NCI-H2029 (cell line): ENCODE results near the gene MAP4K5.
"Not testable (repeated sequence)": the region's sequence is repeated elsewhere in the genome, so short reads cannot be mapped to it uniquely, and the experiment has no call there.

ENCODE experiments used
- DNase-seq: peaks from one replicate; lab custom pipeline; 2025; lab: John Stamatoyannopoulos, UW

MAP4K5 gene

DNA sequence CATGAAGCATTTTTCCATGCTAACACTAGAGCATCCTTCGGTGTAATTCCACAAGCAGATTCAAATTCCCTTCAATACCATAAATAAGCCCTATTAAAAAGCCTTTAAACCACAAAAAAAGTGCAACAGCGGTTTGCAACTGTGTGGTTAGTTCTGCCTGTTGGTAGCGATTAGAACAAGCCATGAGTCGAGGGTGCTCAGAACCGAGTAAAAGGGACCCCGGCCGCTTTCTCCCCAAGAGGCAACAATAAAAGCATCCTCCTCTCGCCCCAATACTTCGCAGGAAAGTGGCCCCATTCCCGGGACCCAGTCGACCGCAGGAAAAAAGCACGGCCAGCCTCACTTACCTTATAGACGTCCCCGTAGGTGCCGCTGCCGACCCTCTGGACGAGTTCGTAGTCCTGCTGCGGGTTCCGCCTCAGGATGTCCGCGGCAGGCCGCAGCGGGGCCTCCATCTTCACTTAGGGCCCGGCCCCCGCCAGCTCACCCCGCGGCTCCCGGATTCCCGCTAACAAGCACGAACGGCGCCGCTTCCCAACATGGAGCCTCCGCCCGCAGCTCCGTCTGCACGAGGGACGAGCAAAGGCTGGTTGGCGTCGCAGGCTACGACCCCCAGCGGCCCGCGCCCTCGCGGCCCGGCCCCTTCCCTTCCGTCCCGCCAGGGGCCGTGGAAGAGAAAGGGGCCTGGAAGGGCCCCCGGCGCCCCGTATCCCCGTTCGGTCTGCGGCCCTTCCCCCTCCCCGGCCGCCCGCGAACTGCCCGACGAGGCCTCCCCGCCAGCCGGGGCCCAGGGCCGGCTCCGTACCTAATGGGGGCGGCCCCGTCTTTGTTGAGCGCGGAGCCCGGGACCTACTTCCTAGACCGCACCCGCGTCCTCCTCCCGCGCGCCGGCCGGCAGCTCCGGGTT, 521 bp downstream of the MAP4K5 start:
- peak; percentile 52 for DNase-seq

DNA sequence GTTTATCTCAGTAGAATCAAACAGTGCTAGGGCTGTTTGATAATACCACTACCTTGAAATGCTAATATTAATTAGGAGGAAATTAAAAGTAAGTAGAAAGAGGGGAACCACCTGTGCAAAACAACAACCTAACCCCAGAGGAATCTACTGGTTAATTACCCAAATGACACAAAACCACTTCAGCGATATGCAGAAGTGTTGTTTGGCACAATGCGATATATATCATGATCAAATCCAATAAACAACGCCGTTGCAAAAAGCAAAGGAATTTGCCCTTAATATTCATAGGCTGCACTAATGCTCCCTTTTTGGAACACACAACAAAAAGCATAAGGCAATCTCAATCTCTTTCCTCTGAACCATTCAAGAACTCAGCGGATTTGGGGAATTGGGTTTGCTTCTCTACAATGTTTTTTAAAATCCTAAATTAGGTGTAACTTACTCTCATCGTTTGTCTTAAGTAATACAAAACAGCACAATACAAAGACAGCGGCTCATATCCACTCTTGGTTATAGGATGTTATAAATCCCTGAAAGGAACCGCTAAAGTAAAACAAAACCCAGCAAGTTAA, 1.5 kb downstream of the MAP4K5 start:
- DNase-seq = no peak

DNA sequence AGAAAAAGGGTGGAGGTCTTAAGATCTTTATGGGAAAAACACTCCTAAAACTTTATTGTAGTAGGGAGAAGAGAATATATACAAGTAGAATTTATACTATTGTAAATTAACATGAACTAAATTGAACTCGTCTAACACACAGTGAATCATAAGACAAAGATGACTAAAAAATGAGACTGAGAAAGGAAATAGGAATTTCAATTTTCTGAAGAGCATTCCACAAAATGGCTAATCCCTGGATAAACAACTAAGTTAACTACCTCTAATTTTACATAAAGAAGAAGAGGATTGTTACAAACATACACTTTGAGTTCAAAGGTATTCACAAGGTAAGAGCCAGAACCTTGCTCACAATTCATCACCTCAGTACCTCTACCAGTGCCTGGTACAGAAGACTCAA, 2.0 kb downstream of the MAP4K5 start:
- no peak for DNase-seq

DNA sequence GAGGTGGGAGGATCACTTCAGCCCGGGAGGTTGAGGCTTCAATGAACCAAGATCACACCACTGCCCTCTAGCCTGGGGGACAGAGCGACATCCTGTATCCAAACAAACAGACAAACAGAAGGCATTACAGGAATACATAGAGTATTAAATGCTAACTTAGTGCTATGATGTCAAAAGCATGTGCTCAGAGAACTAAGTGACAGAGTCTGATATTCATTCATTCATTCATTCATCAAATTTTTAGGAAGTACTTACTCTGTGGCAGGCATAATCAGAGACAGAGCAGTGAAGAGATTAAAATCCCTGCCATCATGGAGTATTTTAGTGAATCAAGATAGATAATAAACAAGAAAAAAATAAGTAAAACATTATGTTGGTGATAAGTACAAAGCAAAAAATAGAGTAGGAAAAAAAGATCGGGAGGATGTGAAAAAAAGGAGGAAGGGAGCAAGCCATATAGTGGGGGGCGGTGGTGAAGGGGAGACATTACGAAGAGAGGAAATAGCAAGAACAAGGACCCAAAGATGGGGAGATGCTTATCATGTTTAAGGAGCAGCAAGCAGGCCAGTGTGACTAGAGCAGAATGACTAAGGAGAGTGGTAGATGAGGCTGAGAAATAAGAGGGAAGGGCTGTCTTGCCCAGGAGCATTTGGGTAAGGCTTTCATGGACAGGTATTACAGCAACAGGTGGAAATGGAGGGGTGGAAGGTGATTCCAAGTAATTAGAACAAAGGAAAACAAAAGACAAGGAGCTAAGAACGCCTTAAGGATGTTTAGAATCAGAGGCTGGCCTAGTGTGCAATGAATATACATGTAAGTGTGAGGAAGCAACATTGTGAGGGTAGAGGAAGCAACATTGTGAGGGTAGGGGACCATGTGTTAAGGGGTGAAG, 2.8 kb downstream of the MAP4K5 start:
- DNase-seq = no peak

DNA sequence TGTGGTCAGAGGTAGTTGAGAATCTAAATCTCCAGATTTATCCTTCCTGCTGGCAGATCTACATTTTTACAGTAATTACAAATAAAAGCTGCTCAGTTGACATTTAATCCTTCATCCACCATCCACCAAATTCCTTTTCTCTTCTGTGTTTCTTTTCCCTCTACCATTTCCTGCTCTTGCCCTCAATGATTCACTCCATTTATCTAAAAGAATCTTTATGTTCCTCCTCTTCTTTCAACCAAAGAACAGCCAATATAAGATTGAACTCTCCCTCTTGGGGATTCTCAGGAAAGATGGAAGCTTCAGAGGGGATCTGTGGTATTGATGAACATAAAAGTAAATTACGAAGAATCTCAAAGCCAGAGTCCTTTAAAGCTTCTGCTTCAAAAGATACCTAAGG, 4.4 kb downstream of the MAP4K5 start:
- no peak for DNase-seq

DNA sequence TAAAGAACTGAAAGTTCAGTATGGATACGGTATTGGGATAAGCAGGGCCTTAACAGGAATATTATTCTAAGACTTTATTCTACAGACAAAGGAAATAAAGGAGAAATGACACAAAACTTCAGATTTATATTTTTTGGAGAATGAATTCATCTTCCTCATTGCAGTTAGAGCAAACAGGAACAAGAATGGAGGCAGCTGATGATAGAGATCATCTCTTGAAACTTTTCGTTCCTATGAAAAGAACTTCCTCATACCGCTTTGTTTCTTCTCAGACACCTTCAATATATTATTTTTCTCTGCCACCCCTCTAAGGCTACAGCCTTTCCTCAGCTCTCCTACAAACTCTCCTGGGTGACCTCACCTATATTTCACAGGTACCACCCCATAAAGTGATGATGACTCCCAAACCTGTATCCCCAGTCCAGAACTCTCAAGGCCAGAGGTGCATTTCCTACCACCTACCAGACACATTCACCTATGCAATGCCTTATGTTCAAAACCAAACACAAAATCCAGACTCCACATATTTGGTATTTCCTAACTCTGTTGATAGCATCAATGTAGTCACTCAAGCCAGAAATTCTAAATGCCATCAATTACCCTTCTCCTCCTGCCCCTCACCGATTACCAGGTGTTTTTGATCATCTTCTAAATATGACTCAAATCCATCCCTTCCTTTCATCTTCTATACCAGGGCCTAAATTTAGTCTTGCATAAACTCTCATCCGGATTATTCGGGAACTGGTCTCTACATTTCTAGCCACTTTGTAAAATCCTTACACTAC, 7.4 kb downstream of the MAP4K5 start:
- no peak for DNase-seq

DNA sequence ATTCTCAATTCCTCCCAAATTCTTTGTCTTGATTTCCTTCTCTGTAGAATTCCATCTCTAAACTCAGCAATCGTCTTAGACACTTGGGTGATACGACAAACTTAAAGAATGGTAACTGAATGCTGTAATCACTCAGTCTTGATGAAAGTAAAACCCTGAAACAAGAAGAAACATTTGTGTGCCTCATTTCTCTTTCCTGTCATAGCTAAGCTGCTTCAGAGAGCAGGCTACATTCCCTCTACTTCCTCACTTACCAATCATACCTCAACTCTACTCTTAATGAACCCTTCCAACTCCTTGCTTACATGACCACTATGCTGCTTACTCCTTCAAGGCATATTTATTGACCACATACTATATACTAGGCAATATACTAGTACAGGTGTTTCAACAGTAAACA, 8.3 kb downstream of the MAP4K5 start:
- DNase-seq = no peak

DNA sequence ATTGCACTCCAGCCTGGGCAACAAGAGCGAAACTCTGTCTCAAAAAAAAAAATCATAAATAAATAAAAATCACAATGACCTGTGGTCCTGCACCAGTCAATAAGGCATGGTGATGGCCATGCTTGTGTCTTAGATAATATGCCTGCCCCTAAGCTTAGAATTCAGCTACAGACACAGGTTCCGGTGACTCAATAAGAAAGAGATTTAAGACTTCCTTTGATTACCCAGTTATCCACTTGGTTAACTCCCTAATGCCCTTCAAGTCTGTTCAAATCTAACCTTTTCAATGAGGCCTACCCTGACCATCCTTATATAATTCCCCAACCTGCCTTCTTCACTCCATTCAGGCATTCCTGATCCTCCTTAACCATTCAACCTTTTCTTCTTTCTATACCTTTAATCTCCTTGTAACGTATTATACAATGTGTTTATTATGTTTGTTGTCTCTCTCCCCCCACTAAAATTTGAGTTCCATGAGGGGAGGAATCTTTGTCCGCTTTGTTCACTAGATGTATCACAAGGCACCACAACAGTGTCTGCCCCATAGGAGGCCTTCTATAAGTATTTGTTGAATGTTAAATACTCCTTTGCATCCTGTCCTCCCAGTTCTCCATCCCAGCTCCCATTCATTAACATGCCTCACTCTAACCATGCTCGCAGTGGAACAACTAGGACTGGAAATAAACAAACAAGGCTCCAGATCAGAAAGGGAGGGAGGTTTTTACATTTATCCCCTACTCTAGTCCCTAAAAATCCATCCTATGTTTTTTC, 8.9 kb downstream of the MAP4K5 start:
- DNase-seq = no peak

DNA sequence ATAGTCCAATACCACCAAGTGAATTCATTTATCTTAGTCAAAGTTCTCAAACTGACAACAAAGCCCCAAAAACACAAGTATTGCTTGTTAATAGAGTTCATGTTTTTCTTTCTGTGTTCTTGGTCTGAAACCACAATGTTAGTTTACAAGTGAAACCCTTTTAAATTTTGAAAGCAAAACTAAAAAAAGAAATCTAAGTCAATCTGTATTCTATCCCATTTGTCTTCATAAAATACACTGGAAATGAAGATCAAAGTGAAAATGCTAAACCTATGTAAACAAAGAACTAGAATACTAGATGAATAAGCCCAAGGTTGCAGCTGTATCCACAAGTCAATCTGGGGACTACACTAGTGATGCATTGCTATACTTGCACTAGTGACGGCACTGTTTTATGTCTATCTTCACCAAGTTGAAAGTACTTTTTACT, 10.4 kb downstream of the MAP4K5 start:
- DNase-seq = no peak

DNA sequence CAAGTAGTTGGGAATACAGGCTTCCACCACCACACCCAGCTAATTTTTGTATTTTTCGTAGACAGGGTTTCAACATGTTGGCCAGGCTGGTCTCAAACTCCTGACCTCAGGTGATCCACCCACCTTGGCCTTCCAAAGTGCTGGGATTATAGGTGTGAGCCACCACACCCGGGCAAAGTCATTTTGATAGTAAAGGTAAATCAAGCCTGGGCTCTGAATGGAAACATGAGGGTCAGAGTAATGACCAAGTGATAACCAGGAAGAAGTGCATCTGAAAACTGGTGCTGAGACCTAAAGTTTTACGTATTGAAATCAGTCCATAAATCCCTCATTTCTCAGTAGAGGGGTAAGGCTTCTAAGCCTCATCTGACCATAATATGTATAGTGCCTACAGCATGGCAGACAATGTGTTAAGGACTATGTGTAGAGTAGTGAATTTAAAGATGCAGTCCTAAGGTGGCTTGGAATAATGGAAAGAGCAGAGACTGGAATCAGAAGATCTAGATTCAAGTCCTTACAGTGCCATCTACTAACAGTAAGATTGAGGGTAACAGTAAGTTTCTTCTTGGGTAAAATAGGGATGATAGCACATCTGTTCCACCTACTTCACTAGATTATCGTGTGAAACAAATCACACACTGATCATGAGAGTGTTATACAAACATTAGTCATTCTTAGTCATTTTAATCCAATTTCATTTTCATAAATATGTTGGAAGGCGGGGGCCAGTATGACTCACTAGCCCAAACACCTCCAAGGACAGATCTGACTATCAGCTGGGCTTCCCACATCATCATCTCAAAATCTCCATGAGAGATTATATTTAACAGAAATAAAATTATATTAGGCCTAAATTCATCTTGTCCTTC, 11.2 kb downstream of the MAP4K5 start:
- no peak for DNase-seq

DNA sequence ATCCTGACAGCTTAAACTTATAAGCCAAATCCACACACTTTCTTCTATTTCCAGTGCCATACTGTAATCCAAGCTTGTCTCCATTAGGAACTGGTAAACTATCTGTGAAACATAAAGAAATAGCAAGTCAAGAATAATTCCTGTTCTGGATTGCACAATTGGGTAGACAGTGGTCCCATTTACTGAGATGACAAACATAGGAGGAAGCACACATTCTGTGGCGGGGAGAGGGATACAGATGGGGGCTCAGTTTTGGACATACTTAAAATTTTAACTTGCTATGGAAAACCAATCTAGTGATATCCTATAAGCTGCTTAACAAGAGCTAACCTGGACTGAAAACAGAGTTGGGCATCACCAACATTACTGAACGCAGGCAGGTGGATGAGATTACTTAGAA, 16.3 kb downstream of the MAP4K5 start:
- DNase-seq = no peak

DNA sequence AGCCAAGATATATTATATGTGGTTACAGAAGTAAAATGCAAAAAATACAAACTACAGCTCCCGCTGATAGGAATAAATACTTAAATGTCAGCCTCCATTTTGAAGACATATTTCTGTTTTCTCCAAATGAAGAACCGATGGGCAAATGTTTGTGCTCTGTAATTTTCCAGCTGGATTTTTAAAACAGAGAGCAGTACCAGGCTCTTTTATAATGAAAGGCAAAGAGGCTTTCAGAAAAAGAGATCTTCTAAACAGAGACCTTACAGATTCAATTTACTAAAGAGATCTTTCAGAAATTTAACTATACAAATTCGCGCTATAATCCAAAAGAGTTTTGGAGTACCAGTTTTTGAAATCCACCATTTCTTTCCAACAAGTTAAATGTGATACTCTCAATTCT, 19.9 kb downstream of the MAP4K5 start:
- DNase-seq = no peak

DNA sequence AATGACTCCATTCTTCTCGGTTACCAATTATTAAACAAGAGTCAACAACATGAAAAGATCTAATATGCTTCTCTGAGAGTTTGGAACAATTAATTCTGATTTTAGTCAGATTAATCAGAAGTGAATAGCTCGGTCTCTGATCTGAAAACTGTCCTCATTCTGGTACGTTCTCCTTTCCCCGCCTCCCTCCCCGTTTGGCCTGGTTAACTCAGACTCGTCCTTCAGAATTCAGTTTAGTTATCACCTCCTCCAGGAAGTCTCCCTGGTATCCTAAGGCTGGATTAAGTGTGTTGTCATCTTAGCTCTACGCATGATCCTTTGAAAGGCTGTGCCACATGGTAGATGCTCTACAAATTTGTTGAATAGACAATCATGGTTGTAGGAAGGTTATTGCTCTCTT, 22.2 kb downstream of the MAP4K5 start:
- DNase-seq = no peak

DNA sequence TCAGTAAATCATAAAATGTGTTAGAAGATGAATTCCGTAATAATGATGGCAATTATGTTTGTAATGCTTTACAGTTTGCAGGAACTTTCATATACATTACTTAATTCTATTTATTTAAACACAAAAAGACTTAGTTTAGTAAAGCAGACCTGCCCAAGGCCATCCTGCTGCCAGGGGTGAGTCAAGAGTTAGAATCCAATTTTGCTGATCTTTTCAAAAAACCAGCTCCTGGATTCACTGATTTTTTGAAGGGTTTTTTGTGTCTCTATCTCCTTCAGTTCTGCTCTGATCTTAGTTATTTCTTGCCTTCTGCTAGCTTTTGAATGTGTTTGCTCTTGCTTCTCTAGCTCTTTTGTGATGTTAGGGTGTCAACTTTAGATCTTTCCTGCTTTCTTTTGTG, 25.3 kb downstream of the MAP4K5 start:
- not testable (repeated sequence) for DNase-seq

DNA sequence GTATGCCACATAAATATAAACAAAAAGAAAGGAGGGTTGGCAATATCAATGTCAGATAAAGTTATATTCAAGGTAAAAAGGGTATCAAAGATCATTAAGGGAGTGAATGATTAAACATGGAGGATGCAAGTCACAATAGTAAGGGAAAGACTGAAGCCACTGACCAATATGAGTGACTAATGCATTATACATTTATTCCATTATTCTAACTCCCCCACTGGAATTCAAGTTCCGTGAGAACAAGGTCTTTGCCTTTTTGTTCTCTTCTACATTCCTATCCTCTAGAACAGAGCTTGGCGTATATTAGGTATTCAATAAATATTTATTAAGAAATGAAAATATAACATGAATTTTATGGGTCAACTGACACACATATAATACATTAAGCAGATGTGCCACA, 30.7 kb downstream of the MAP4K5 start:
- DNase-seq = no peak

DNA sequence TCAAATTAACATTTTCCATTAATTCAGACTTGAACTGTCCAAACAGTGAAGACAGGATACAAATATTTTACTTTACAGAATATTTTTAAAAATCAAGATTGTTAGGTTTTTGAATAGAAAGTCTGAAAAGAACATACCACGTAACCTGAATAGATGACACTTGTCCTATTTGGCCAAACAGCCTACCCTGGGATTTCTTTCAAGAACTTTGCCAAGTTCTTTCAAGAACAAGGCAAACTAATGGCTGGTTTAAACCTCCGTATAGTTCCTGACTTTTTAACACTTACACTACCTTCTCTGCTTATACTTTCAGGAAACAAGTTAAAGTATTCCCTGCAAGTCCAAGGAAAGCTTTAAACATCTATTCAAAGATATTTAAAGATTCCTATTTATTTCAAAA, 35.0 kb downstream of the MAP4K5 start:
- no peak for DNase-seq

DNA sequence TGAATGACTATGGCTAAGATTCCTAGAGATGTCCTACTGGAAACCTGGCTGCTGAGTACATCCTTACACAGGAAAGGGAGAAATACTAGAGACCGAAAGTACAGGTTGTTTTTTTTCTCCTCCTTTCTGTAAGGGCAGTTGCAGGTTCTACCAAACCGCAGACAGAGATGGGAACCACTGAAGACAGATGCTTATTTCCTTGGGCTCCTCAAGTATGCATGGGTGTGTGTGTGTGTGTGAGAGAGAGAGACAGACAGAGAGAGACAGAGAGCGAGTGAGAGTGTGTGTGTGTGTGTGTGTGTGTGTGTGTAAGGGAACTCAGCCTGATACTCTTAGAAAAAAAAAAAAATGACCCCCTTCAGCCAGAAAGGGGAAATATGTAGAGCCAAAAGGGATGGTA, 42.5 kb downstream of the MAP4K5 start:
- DNase-seq = no peak

DNA sequence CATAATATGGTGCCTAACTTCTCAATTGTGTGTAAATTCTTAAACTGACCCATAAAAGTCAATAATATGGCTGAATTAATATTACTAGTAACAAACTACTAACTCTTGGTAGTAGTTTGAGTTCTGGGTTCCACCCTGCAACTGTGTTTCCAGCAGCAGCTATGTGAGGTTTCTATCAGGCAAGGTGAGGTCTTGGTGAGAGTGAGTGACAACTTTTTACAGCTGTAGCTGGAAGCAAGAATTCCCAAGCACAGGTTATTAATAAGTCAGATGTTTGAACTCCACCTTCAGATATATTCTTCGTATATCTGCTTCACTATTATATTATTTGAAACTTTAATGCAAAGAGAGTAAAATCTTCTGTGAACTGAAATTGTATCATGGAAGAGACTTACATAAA, 43.8 kb downstream of the MAP4K5 start:
- no peak for DNase-seq

DNA sequence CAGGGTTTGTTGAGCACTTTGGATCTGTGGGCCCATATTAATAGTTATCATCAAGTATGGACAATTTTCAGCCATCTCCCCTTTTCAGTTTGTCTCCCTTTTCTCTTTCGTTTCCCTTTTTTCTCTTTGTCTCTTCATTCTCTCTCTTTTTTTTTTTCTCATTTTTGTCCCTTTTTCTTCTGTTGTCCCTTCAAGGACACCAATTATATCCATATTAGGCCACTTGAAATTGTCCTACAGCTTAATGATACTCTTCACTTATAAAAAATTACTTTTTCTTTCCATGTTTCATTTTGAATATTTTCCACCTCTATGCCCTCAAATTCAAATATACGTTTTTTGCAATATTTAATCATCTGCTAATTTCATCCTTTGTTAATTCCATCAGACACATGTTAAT, 53.3 kb downstream of the MAP4K5 start:
- no peak for DNase-seq

DNA sequence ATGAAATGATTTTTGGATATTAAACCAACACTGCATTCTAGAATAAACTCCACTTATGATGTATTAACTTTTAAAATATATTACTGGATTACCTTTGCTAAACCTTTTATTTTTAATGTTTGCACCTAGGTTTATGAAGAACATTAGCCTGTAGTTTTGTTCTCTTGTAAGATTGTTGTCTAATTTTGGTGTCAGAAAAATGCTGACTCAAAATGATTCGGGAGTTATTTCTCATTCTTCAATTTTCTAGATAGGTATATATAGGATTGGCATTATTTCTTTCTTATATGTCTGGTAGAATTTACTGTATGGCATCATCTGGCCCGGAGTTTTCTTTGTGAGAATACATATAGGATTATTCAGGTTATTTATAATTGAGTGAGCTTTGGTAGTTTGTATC, 54.6 kb downstream of the MAP4K5 start:
- DNase-seq = no peak
